Measurements from ENCODE around the gene R3HDM2.
"Not testable (repeated sequence)": the region's sequence is repeated elsewhere in the genome, so short reads cannot be mapped to it uniquely, and the experiment has no call there.

The R3HDM2 gene

GRCh38 chr12:57370696-57371095 lies 60.1 kb downstream of the R3HDM2 start:
- no peak for DNase-seq

DNA sequence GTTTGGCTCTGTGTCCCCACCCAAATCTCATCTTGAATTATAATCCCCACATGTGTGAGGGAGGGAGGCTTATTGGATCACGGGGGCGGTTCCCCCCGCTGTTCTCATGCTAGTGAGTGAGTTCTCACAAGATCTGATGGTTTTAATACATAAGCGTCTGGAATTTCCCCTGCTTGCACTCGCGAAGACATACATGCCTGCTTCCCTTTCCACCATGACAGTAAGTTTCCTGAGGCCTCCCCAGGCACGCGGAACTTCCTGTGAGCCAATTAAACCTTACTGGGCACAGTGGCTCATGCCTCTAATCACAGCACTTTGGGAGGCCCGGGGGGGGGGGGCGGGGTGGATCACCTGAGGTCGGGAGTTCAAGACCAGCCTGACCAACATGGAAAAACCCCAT lies 60.8 kb downstream of the R3HDM2 start:
- DNase-seq, result no peak

DNA sequence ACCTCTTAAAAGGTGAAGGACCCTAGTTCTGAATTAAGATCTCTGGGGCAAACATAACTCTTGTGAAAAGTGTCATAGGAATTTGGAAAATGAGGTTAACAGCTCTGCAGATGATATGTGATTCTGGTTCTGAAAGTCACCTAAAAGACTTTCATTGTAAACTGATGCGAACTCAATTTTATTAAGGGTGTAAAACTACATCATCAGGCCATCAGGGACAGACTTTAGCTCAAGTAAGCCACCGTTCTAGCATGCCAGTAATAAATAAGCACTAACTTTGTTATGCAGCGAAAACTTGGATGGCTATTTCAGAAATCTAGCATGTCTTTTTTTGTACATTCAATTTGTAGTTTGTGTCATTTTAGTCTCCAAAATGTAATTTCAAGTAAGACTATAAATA lies 61.6 kb downstream of the R3HDM2 start:
- no peak for DNase-seq

DNA sequence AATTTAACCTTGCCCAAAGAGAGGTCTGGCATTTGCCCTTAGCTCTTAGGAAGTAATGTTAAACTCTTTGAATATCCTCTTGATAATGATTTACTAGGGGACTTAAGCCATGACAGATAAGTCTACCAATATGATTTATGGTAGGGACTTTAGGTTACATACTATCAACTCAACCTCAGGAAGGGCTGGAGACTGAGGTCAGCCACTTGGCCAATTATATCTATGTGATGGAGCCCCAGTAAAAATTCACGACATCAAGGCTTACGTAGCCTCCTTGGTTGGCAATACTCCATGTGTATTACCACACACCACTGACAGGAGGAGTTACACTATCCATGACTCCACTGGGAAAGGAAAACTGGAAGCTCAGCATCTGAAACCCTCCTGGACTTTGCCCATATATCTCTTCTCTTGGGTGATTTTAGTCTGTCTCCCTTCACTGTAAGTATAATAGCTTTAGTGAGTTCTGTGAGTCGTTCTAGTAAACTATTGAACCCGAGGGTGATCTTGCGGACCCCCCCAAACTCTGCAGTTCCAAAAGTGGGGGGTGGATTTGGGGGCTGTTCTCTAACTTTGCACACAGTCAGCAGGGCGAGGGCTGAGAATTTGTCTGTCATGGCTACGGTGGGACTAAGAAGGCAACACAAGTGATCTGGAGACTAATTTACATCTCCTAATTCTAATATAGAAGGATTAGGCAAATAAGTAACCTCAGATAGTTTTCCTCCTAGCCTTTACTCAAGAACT lies 62.3 kb downstream of the R3HDM2 start:
- DNase-seq, result no peak

- no peak for DNase-seq
Observed at GRCh38 chr12:57367121-57367520, 63.7 kb downstream of the R3HDM2 start.

- DNase-seq, result no peak
Observed at GRCh38 chr12:57366315-57366714, 64.5 kb downstream of the R3HDM2 start.

GRCh38 chr12:57364156-57364555 lies 66.7 kb downstream of the R3HDM2 start:
- DNase-seq, result not testable (repeated sequence)

GRCh38 chr12:57360468-57360867 lies 70.4 kb downstream of the R3HDM2 start:
- DNase-seq, result no peak

DNA sequence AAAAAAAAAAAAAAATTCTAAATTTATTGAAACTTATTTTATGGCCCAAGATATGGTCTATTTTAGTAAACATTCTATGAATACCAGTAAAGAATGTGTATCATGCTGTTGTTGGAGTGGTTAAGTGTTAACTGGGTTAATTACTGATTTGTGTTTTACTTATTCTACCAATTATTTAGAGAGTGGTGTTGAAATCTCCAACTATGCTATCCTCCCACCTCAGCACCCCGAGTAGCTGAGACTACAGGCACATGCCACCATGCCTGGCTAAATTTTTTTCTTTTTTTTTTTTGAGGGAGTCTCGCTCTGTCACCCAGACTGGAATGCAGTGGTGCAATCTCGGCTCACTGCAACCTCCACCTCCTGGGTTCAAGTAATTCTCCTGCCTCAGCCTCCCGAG lies 72.2 kb downstream of the R3HDM2 start:
- DNase-seq, result no peak

DNA sequence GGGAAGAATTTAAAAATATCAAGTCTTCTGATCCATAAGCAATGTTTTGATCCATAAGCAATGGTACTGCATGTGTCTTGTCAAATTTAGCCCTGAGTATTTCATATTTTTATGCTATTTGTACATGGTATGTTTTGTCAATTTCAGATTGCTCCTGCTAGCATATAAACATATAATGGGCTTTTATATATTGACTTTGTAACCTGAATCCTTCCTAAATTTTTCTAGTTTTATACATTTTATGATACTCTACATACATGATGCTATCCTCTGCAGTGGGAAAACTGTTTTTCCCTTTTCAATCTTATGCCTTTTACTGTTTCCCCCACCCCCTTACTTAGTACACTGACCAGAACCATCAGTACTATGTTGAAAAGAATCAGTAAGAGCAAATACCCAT lies 75.1 kb downstream of the R3HDM2 start:
- no peak for DNase-seq

GRCh38 chr12:57352166-57352565 lies 78.7 kb downstream of the R3HDM2 start:
- no peak for DNase-seq

GRCh38 chr12:57347284-57347683 lies 83.6 kb downstream of the R3HDM2 start:
- no peak for DNase-seq

- DNase-seq, result no peak
Observed at GRCh38 chr12:57343703-57344378, 87.0 kb downstream of the R3HDM2 start.

DNA sequence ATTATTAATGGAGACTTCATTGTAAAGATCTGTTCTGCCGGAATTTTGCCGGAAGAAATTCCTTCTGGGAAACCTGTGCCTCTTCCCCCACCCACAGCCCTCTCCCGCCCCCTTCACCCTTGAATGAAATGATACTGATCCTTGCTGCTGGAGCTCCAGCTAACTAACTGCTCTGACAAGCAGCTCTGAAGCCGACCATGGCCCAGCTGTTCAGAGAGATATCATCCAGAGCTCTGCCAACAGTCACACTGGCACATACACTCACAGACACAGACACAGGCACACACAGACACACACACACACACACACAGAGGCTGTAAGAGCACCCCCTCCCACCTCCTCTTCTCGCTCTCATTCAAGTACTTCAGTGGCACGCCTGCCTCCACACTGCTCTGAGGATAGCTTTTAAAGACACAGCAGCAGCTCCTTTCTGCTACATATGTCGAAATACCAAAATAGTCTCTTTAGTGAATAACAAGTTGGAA lies 88.6 kb downstream of the R3HDM2 start:
- peak; percentile 94 for DNase-seq

DNA sequence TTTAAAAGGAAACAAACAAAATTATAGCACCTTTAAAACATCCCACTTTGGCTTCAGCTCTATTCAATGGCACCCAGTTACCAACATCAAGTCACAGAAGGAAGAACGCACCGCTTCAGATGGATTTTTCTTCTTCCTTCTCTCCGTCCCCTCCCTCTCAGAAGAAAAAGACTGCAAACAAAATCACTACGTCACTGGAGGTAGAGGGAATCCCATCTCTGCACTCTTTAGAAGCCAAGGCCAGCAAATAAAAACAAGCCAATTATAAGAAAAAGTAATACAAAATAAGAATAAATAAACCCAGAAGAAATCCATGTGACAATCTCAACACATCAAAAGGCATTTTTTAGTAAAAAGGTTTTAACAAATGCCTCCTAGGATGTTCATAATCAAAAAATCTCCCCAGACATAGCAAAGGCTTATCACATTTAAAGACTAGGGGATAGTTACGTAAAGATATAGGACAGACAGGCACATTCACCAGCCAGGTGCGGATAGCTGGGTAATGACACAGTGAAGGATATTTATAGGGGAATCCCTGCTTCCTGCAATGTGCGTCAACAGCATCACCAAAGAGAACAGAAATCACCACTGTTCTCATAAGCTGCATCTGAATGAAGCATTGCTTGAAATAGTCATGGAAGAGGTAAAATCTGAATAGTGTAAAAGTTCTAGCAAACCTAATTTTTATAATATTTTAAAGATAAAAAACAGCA lies 89.4 kb downstream of the R3HDM2 start:
- DNase-seq, result no peak

GRCh38 chr12:57340104-57340503 lies 90.7 kb downstream of the R3HDM2 start:
- DNase-seq, result peak; percentile 69

- not testable (repeated sequence) for DNase-seq
Observed at GRCh38 chr12:57336299-57336698, 94.5 kb downstream of the R3HDM2 start.

GRCh38 chr12:57334219-57334618 lies 96.6 kb downstream of the R3HDM2 start:
- no peak for DNase-seq

DNA sequence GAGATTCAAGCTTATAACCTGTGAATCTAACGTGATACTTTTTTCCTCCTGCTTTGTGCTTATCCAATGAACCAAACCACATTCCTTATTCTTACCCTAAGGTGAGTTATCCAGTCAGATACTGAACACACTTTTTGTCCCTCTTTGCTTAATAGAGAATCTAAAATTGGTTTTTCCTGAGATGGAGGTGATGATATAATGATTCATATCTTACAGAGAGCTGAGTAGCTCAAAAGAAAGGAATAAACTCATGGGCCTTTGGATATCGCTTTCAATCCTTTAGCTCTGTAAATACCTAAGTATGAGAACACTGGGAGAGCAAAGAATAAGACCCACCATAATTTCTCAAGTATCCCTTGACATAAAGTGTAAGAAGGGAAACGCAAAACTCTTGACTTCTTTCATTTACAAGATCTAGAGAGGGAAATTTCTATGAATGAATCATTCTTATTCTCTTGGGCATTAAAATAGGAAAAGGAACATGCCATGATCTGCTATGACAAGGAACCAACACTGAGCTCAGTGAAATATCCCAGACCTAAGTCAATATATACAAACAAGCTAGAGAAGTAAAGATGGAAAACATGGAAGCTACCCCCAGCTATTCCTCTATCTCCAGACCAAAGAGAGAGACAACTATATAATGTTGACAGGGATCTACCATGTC lies 98.1 kb downstream of the R3HDM2 start:
- no peak for DNase-seq

- peak; percentile 23 for DNase-seq
Observed at GRCh38 chr12:57330992-57331391, 99.9 kb downstream of the R3HDM2 start.

- no peak for DNase-seq
Observed at GRCh38 chr12:57329219-57329618, 101.6 kb downstream of the R3HDM2 start.

DNA sequence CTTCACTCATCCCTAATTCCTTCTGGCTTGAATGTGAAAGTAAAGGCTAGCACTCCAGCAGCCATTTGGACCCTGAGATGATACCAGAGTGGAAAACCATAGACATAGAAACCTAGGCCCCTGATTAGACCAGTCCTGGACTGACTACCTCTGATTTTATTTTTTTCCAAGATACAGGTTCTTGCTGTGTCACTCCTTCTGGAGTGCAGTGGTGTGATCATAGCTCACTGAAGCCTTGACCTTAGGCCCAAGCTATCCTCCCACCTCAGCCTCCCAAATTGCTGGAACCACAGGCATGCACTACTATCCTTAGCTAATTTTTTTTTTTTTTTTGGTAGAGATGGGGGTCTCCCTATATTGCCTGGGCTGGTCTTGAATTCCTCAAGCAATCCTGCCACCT lies 105.4 kb downstream of the R3HDM2 start:
- DNase-seq, result no peak

DNA sequence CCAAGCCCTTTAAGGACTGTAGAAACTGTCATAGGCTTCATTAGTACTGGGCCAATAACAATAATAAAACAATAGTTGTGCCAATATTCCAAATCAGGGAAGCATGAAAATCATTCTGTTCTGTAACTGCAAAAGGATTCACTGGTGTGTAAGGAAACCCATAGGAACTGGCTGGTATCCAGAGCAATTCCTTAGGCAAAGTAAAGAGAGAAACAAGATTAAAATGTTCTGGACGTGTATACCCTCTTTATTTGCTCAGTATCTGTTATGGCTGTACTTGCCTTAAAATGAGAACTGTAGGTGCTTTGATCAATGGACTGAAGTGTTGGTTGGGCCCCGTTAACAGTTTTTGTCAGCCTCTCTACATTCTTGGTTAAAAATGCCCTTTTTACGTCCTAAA lies 107.4 kb downstream of the R3HDM2 start:
- DNase-seq, result no peak
